ENCODE data around the gene LCN10. TPM values are rescaled to one million over a fixed set of nuclear protein-coding genes. Genes with fewer than 3 reads are reported as not detected.

The LCN10 gene
- total and polyA plus RNA-seq, 10 of the 15 experiments (the other 5 are each of a cell fraction or from before 2014, with no cell fraction given): 0.06 to 1.3 (median 0.21) TPM; not detected in 1

GRCh38 chr9:136774416-136775045 is 31.8 kb upstream of the LCN10 start (continued):
- TF ChIP-seq NFXL1 (IDR thresholded peaks at IDR 0.05; ENCODE audit: borderline replicate concordance) (no peak), MAX (IDR thresholded peaks at IDR 0.05; ENCODE audit: low read depth, low read length) (no peak), POLR2AphosphoS5 (IDR thresholded peaks at IDR 0.05; ENCODE audit: low read length) (no peak), NRF1 (conservative IDR thresholded peaks at IDR 0.05; ENCODE audit: low read depth, low read length) (no peak), PRDM15 (CRISPR knock-in tag; IDR thresholded peaks at IDR 0.05) (no peak), EP300 (IDR thresholded peaks at IDR 0.05; ENCODE audit: borderline replicate concordance in 1 of 2, control insufficient read depth in 1 of 2, low read depth in 2 of 2, low read length in 2 of 2) (no peak), E2F4 (IDR thresholded peaks at IDR 0.05; ENCODE audit: low read depth, low read length) (no peak), CBX5 (IDR thresholded peaks at IDR 0.05; ENCODE audit: low read depth) (no peak), EZH2 (IDR thresholded peaks at IDR 0.05; ENCODE audit: borderline replicate concordance, control insufficient read depth, low read depth, low read length) (no peak)

All from GM12878 (cell line).